HepG2 (cell line): Measurements from ENCODE around the gene HSD17B11. TPM values are rescaled to one million over a fixed set of nuclear protein-coding genes. Genes with fewer than 3 reads are reported as not detected.
A peak's percentile ranks its signal among the peaks of the same experiment; 100 is the strongest.

Experiments
- CREB3 ChIP-seq: sonication (generic); formaldehyde crosslinking; IDR thresholded peaks from 2 replicates; pipeline ENCODE4 v1.5.0; 2020; ENCODE audit warnings: missing genetic modification reagents
- CSRNP1 ChIP-seq: sonication (generic); formaldehyde crosslinking; IDR thresholded peaks from 2 replicates; pipeline ENCODE4 v1.8.1; 2023; ENCODE audit warnings: mild to moderate bottlenecking, missing genetic modification reagents
- EHMT2 ChIP-seq: fragments of 200-600 bp; sonication (generic); IDR thresholded peaks from 2 replicates; pipeline ENCODE4 v1.7.0; 2017; ENCODE audit warnings: antibody characterized with exemption, low read depth, low read length, borderline replicate concordance
- FIP1L1 ChIP-seq: fragments of 200-400 bp; formaldehyde crosslinking; IDR thresholded peaks from 2 replicates; pipeline ENCODE4 v1.6.1; 2018; ENCODE audit warnings: low read depth, mild to moderate bottlenecking, low read length, moderate library complexity, borderline replicate concordance; ENCODE audit not compliant: insufficient read depth
- FOXP1 ChIP-seq, 2 experiments: fragments of 450-650 bp in 1 of 2; IDR thresholded peaks; 2 replicates each; pipeline ENCODE4 v1.6.1; 2017 to 2018; ENCODE audit warnings: antibody characterized with exemption in 1 of 2
- HMG20A ChIP-seq: IDR thresholded peaks from 2 replicates; pipeline ENCODE4 v1.6.1; 2016; ENCODE audit warnings: borderline replicate concordance
- HNRNPUL1 ChIP-seq: fragments of 200-400 bp; formaldehyde crosslinking; IDR thresholded peaks from 2 replicates; pipeline ENCODE4 v1.6.1; 2017; ENCODE audit warnings: low read depth, mild to moderate bottlenecking, low read length, moderate library complexity
- IRF9 ChIP-seq: sonication (generic); formaldehyde crosslinking; IDR thresholded peaks from 2 replicates; pipeline ENCODE4 v1.8.0; 2022; ENCODE audit warnings: missing genetic modification reagents, mild to moderate bottlenecking, borderline replicate concordance
- MED1 ChIP-seq: sonication (generic); formaldehyde crosslinking; IDR thresholded peaks from 2 replicates; pipeline ENCODE4 v1.4.0; 2020; ENCODE audit warnings: missing genetic modification reagents
- MNT ChIP-seq: fragments of 450-650 bp; IDR thresholded peaks from 2 replicates; pipeline ENCODE4 v1.6.1; 2016
- NFKB2 ChIP-seq: sonication (generic); formaldehyde crosslinking; IDR thresholded peaks from 2 replicates; pipeline ENCODE4 v1.4.0; 2020; ENCODE audit warnings: missing genetic modification reagents, borderline replicate concordance
- PAF1 ChIP-seq: IDR thresholded peaks from 2 replicates; pipeline ENCODE4 v1.6.1; 2016; ENCODE audit warnings: missing genetic modification reagents, missing compliant biosample characterization
- SRSF9 ChIP-seq: fragments of 200-400 bp; formaldehyde crosslinking; IDR thresholded peaks from 2 replicates; pipeline ENCODE4 v1.6.1; 2018; ENCODE audit warnings: borderline replicate concordance, mild to moderate bottlenecking, low read depth, low read length; ENCODE audit not compliant: insufficient read depth, poor library complexity, severe bottlenecking
- XBP1 ChIP-seq: sonication (generic); formaldehyde crosslinking; IDR thresholded peaks from 2 replicates; pipeline ENCODE4 v1.5.0; 2020; ENCODE audit warnings: missing genetic modification reagents
- ZNF12 ChIP-seq: sonication (generic); formaldehyde crosslinking; IDR thresholded peaks from 2 replicates; pipeline ENCODE4 v1.5.0; 2020; ENCODE audit warnings: missing genetic modification reagents
- ZNF317 ChIP-seq: sonication (generic); formaldehyde crosslinking; IDR thresholded peaks from 2 replicates; pipeline ENCODE4 v1.5.0; 2020; ENCODE audit warnings: mild to moderate bottlenecking, missing genetic modification reagents
- ZNF367 ChIP-seq: sonication (generic); formaldehyde crosslinking; IDR thresholded peaks from 2 replicates; pipeline ENCODE4 v1.4.0; 2020; ENCODE audit warnings: missing genetic modification reagents, borderline replicate concordance
- ZNF44 ChIP-seq: sonication (generic); formaldehyde crosslinking; IDR thresholded peaks from 2 replicates; pipeline ENCODE4 v1.5.1; 2020; ENCODE audit warnings: mild to moderate bottlenecking, missing genetic modification reagents
- ZNF441 ChIP-seq: sonication (generic); formaldehyde crosslinking; IDR thresholded peaks from 2 replicates; pipeline ENCODE4 v1.7.0; 2021; ENCODE audit warnings: missing genetic modification reagents, borderline replicate concordance
- ZNF570 ChIP-seq: sonication (generic); formaldehyde crosslinking; IDR thresholded peaks from 2 replicates; pipeline ENCODE4 v1.4.0; 2020; ENCODE audit warnings: mild to moderate bottlenecking, missing genetic modification reagents, borderline replicate concordance
- ZNF576 ChIP-seq: sonication (generic); formaldehyde crosslinking; IDR thresholded peaks from 2 replicates; pipeline ENCODE4 v1.4.0; 2020; ENCODE audit warnings: mild to moderate bottlenecking, missing genetic modification reagents
- ZNF607 ChIP-seq: sonication (generic); formaldehyde crosslinking; IDR thresholded peaks from 2 replicates; pipeline ENCODE4 v1.5.1; 2020; ENCODE audit warnings: missing genetic modification reagents, mild to moderate bottlenecking, borderline replicate concordance
- ZNF672 ChIP-seq: sonication (generic); formaldehyde crosslinking; IDR thresholded peaks from 2 replicates; pipeline ENCODE4 v1.8.1; 2022; ENCODE audit warnings: missing genetic modification reagents
- ZNF776 ChIP-seq: sonication (generic); formaldehyde crosslinking; IDR thresholded peaks from 2 replicates; pipeline ENCODE4 v1.4.0; 2020; ENCODE audit warnings: mild to moderate bottlenecking, missing genetic modification reagents
- ZNF83 ChIP-seq: sonication (generic); formaldehyde crosslinking; IDR thresholded peaks from 2 replicates; pipeline ENCODE4 v1.4.0; 2020; ENCODE audit warnings: missing genetic modification reagents, mild to moderate bottlenecking, borderline replicate concordance
- polyA plus RNA-seq, 8 experiments: library from polyadenylated mRNA; depleted of rRNA in 3 of 8; stranded (reverse) in 7 of 8; unstranded in 1 of 8; fragments of >200 nt; fragmentation: Illumina TruSeq in 4 of 8; extraction: Trizol in 4 of 8; gene quantifications; 2 replicates each; pipeline versions ENCODE4 v1.2.1 to v1.2.3, GENCODE V29; 2011 to 2016; ENCODE audit warnings: low read depth in 4 of 8, missing spikeins in 1 of 8, mixed read lengths in 1 of 8; ENCODE audit not compliant: insufficient read depth in 1 of 8
- total RNA-seq, 5 experiments: library from RNA; depleted of rRNA; stranded (reverse); fragments of >200 nt; fragmentation: Illumina TruSeq; extraction: Trizol; gene quantifications; 2 replicates each; pipeline ENCODE4 v1.2.3, GENCODE V29; 2016; ENCODE audit warnings: low read depth in 1 of 5

HSD17B11 gene
- total and polyA plus RNA-seq, 2 of the 13 experiments (the other 11 are each of a cell fraction or from before 2014, with no cell fraction given), result 121 to 158 TPM

GRCh38 chr4:87390891-87391575 is at the start of gene HSD17B11 (continued):
- TF ChIP-seq XBP1, result no peak
- TF ChIP-seq ZNF441 (CRISPR knock-in tag), result peak; percentile 80; the same call in 1 of the 2 replicates
- peak; percentile 71; the same call in 1 of the 2 replicates for TF ChIP-seq ZNF317
- peak; percentile 79; the same call in 1 of the 2 replicates for TF ChIP-seq ZNF607 (CRISPR knock-in tag)
- peak; percentile 51; the same call in 1 of the 2 replicates for TF ChIP-seq IRF9 (CRISPR knock-in tag)
- no peak for TF ChIP-seq SRSF9
- no peak for TF ChIP-seq MNT
- no peak for TF ChIP-seq ZNF367 (CRISPR knock-in tag)
- TF ChIP-seq ZNF672 (CRISPR knock-in tag), result no peak
- no peak for TF ChIP-seq ZNF776
- 0 out of 2 replicates have a peak, but pooled peaks have one; percentile 24 for TF ChIP-seq ZNF12 (CRISPR knock-in tag)
- TF ChIP-seq HNRNPUL1, result no peak
- peak; percentile 93 for TF ChIP-seq MED1 (CRISPR knock-in tag)
- no peak for TF ChIP-seq PAF1 (CRISPR knock-in tag)
- no peak for TF ChIP-seq FIP1L1
- TF ChIP-seq HMG20A (CRISPR knock-in tag), result peak; percentile 61; the same call in 1 of the 2 replicates
- TF ChIP-seq ZNF44 (CRISPR knock-in tag), result no peak; the same call in 1 of the 2 replicates
- TF ChIP-seq CREB3 (CRISPR knock-in tag), result no peak
- peak; percentile 85; the same call in 1 of the 2 replicates for TF ChIP-seq NFKB2 (CRISPR knock-in tag)
- TF ChIP-seq ZNF570, result no peak
- TF ChIP-seq FOXP1 (IDR thresholded peaks at IDR 0.05), result no peak
- TF ChIP-seq FOXP1 (CRISPR knock-in tag; IDR thresholded peaks at IDR 0.05), result peak; percentile 63
- no peak; the same call in 1 of the 2 replicates for TF ChIP-seq EHMT2
- TF ChIP-seq ZNF576, result no peak
- TF ChIP-seq ZNF83 (CRISPR knock-in tag), result peak; percentile 61; the same call in 1 of the 2 replicates
- peak; percentile 83 for TF ChIP-seq CSRNP1 (CRISPR knock-in tag)
